Measurements from ENCODE around the gene GPR37. TPM values are rescaled to one million over a fixed set of nuclear protein-coding genes. Genes with fewer than 3 reads are reported as not detected.

The GPR37 gene
- total and polyA plus RNA-seq, 12 donors: 0.11 to 14.3 (median 0.17) TPM; not detected in 4

DNA sequence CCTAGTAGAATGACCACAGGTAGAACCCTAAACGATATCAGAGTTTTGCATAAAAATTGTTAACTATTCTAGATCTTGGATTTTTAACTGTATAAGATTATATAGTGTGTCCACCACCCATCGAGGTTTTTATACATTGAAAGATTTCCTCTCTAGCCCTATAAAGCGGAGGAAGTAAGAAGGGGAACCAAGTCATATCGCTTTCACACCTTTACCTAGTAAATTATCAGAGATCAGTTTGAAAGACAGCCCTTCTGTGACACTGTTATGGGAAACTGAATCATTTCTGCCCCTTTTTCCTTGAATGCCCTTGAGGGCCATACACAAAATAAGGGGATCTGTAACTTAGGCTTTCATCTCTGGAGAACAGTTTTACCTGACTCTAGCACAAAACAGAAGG lies 8.3 kb upstream of the GPR37 start:
- H3K9me3 ChIP-seq (replicated peaks in 1 of 3): no peaks in the 10 kb centered on the region
- H3K4me1 ChIP-seq (replicated peaks in 1 of 2): no peaks in the 10 kb centered on the region
- H3K27me3 ChIP-seq: no peaks in the 10 kb centered on the region
- DNase-seq: no peak
- intact Hi-C loops (cut with DNase I): no loop called here
- H3K27ac ChIP-seq: no peak overlapping the region
- TF ChIP-seq CTCF (IDR thresholded peaks at IDR 0.05): no peak
- no peak for TF ChIP-seq POLR2A (IDR thresholded peaks at IDR 0.05)
- 79 to 87% (median 84%) methylated on average over 4 of the region's 4 CpGs for WGBS, 4 donors
- no peaks in the 10 kb centered on the region for H3K36me3 ChIP-seq (replicated peaks in 1 of 2)
- H3K4me3 ChIP-seq: no peak overlapping the region

- Histone ChIP-seq H3K9me3 (replicated peaks in 1 of 3) (no peaks in the 10 kb centered on the region), H3K4me3 (no peak overlapping the region), H3K4me1 (replicated peaks in 1 of 2) (no peaks in the 10 kb centered on the region), H3K36me3 (replicated peaks in 1 of 2) (no peaks in the 10 kb centered on the region), H3K27me3 (no peaks in the 10 kb centered on the region), H3K27ac (no peak overlapping the region)
- 81 to 87% (median 84%) methylated on average over 3 of the region's 3 CpGs for WGBS, 4 donors
- intact Hi-C loops (cut with DNase I): no loop called here
- TF ChIP-seq POLR2A (IDR thresholded peaks at IDR 0.05) (no peak), CTCF (IDR thresholded peaks at IDR 0.05) (no peak)
- DNase-seq: no peak
Measured at GRCh38 chr7:124773339-124773738, 7.7 kb upstream of the GPR37 start.

DNA sequence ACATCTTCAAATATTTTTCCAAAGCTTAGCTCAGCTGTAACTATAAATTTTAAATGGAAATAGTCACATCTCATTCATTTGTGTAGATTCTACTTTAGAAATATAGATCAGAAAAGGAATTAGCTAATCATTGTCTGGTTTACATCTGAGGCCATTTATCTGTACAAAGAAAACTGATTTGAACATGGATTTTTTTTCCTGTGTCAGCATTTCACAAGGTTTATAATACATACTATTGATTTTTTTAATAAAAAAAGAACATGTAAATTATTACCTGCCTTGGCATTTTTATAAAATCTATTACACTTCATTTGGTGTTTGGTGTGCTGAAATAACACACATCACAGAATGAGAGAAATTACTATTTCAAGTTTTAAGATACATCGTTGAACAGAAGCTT lies 3.5 kb upstream of the GPR37 start:
- Histone ChIP-seq H3K36me3 (replicated peaks in 1 of 2) (no peaks in the 10 kb centered on the region), H3K27ac (no peak overlapping the region), H3K4me3 (no peak overlapping the region), H3K9me3 (replicated peaks in 1 of 3) (no peaks in the 10 kb centered on the region), H3K4me1 (replicated peaks in 1 of 2) (peaks cover 10 to 15% of the 10 kb centered on the region in 2 donors), H3K27me3 (peaks cover 8% of the 10 kb centered on the region)
- no peak for TF ChIP-seq CTCF (IDR thresholded peaks at IDR 0.05)
- TF ChIP-seq POLR2A (IDR thresholded peaks at IDR 0.05): no peak
- DNase-seq: no peak
- intact Hi-C loops (cut with DNase I): no loop called here
- WGBS, 4 donors: 81 to 94% (median 84%) methylated on average over 1 of the region's 1 CpG

GRCh38 chr7:124768525-124768924 lies 2.9 kb upstream of the GPR37 start:
- intact Hi-C loops (cut with DNase I): no loop called here
- no peak for TF ChIP-seq POLR2A (IDR thresholded peaks at IDR 0.05)
- TF ChIP-seq CTCF (IDR thresholded peaks at IDR 0.05): no peak
- Histone ChIP-seq H3K4me1 (replicated peaks in 1 of 2) (peaks cover 10 to 15% of the 10 kb centered on the region in 2 donors), H3K4me3 (no peak overlapping the region), H3K9me3 (replicated peaks in 1 of 3) (no peaks in the 10 kb centered on the region), H3K36me3 (replicated peaks in 1 of 2) (no peaks in the 10 kb centered on the region), H3K27ac (no peak overlapping the region), H3K27me3 (peaks cover 13% of the 10 kb centered on the region)
- 60 to 79% (median 68%) methylated on average over 1 of the region's 1 CpG for WGBS, 4 donors
- no peak for DNase-seq
